Measurements from ENCODE around the gene KIF13A. TPM values are rescaled to one million over a fixed set of nuclear protein-coding genes. Genes with fewer than 3 reads are reported as not detected.

KIF13A gene
- total and polyA plus RNA-seq, 9 of the 15 experiments (the other 6 are each of a cell fraction or from before 2014, with no cell fraction given) = 3.6 to 44.3 (median 29.7) TPM

DNA sequence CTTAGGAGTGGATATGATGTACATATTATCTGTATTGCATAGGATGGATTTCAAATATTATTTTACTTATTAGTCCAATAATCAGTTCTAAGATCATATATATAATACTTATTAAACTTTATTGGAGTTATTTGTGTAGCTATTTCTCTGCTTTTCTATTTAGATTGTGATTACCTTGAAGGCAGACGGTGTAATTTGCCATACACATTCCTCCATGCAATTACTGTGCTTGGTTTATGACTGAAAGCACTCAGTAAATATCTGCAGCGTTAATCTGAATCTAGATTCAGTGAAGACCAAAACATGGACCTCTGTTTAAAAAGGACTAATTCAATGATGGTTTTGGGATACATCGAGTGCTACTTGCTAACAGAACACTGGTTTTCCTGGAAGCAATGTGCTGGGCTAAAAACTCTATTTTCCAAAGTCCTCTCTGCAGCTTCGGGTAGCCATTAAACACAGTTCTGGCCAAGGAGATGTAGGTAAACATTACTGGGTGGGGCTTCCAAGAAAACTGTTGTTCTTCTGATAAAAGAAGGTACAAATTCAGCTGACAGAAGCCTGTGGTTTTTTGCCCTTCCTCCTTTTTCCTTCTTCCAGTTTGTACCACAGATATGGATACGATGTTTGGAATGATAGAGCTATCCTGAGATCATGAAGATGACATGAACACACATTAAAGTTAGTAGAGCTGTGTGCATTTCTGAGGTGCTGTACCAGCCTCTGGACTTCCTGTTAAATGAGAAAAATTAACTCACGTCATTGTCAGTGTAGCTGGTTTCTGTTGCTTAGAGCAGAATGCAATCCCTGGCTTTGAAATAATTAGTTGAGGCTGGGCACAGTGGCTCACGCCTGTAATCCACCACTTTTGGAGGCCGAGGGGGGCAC lies 144.3 kb downstream of the KIF13A start (continued):
- TF ChIP-seq YY1 (IDR thresholded peaks at IDR 0.05; ENCODE audit: borderline replicate concordance in 1 of 3, control insufficient read depth in 1 of 3, extremely low read depth in 1 of 3, insufficient read depth in 3 of 3, insufficient read length in 1 of 3, insufficient replicate concordance in 2 of 3, low read depth in 1 of 3, low read length in 2 of 3) (peak in 1 of 3 experiments; percentile 77), TBL1XR1 (IDR thresholded peaks at IDR 0.05; ENCODE audit: low read length in 2 of 2) (peak; percentile 49 to 75; a peak in 2 of 4 replicates), RNF2 (IDR thresholded peaks at IDR 0.05) (peak; percentile 71; the same call in 1 of the 2 replicates), ZNF197 (CRISPR knock-in tag; IDR thresholded peaks at IDR 0.05; ENCODE audit: low read depth) (peak; percentile 79), HSF4 (CRISPR knock-in tag; IDR thresholded peaks at IDR 0.05; ENCODE audit: borderline replicate concordance) (peak; percentile 54; the same call in 1 of the 2 replicates), MTA1 (IDR thresholded peaks at IDR 0.05; ENCODE audit: borderline replicate concordance) (peak; percentile 90), HMGN3 (IDR thresholded peaks at IDR 0.05; ENCODE audit: borderline replicate concordance, extremely low read depth, insufficient read length, low read depth, low read length) (peak; percentile 62), PHF8 (IDR thresholded peaks at IDR 0.05; ENCODE audit: borderline replicate concordance, low read length) (no peak), ZNF140 (CRISPR knock-in tag; IDR thresholded peaks at IDR 0.05) (no peak), LARP7 (IDR thresholded peaks at IDR 0.05) (no peak), CHD2 (IDR thresholded peaks at IDR 0.05; ENCODE audit: low read depth, low read length) (no peak), TEAD4 (IDR thresholded peaks at IDR 0.05; ENCODE audit: low read length) (peak; percentile 51; the same call in 1 of the 2 replicates), TEAD4 (CRISPR knock-in tag; IDR thresholded peaks at IDR 0.05; ENCODE audit: borderline replicate concordance) (no peak), NONO (IDR thresholded peaks at IDR 0.05; ENCODE audit: low read depth in 2 of 2, low read length in 1 of 2) (peak in 1 of 2 experiments; percentile 70; a peak in 1 of 4 replicates), MXI1 (IDR thresholded peaks at IDR 0.05; ENCODE audit: low read depth, low read length) (no peak), EP400 (IDR thresholded peaks at IDR 0.05) (peak; percentile 45)
- TF ChIP-seq, protein P1, sequence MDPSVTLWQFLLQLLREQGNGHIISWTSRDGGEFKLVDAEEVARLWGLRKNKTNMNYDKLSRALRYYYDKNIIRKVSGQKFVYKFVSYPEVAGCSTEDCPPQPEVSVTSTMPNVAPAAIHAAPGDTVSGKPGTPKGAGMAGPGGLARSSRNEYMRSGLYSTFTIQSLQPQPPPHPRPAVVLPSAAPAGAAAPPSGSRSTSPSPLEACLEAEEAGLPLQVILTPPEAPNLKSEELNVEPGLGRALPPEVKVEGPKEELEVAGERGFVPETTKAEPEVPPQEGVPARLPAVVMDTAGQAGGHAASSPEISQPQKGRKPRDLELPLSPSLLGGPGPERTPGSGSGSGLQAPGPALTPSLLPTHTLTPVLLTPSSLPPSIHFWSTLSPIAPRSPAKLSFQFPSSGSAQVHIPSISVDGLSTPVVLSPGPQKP (CRISPR knock-in tag; IDR thresholded peaks at IDR 0.05) = no peak
- TF ChIP-seq, protein P2, sequence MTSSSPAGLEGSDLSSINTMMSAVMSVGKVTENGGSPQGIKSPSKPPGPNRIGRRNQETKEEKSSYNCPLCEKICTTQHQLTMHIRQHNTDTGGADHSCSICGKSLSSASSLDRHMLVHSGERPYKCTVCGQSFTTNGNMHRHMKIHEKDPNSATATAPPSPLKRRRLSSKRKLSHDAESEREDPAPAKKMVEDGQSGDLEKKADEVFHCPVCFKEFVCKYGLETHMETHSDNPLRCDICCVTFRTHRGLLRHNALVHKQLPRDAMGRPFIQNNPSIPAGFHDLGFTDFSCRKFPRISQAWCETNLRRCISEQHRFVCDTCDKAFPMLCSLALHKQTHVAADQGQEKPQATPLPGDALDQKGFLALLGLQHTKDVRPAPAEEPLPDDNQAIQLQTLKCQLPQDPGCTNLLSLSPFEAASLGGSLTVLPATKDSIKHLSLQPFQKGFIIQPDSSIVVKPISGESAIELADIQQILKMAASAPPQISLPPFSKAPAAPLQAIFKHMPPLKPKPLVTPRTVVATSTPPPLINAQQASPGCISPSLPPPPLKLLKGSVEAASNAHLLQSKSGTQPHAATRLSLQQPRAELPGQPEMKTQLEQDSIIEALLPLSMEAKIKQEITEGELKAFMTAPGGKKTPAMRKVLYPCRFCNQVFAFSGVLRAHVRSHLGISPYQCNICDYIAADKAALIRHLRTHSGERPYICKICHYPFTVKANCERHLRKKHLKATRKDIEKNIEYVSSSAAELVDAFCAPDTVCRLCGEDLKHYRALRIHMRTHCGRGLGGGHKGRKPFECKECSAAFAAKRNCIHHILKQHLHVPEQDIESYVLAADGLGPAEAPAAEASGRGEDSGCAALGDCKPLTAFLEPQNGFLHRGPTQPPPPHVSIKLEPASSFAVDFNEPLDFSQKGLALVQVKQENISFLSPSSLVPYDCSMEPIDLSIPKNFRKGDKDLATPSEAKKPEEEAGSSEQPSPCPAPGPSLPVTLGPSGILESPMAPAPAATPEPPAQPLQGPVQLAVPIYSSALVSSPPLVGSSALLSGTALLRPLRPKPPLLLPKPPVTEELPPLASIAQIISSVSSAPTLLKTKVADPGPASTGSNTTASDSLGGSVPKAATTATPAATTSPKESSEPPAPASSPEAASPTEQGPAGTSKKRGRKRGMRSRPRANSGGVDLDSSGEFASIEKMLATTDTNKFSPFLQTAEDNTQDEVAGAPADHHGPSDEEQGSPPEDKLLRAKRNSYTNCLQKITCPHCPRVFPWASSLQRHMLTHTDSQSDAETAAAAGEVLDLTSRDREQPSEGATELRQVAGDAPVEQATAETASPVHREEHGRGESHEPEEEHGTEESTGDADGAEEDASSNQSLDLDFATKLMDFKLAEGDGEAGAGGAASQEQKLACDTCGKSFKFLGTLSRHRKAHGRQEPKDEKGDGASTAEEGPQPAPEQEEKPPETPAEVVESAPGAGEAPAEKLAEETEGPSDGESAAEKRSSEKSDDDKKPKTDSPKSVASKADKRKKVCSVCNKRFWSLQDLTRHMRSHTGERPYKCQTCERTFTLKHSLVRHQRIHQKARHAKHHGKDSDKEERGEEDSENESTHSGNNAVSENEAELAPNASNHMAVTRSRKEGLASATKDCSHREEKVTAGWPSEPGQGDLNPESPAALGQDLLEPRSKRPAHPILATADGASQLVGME (CRISPR knock-in tag; IDR thresholded peaks at IDR 0.05) = peak; percentile 12; the same call in 1 of the 2 replicates
- TF ChIP-seq, protein P3, sequence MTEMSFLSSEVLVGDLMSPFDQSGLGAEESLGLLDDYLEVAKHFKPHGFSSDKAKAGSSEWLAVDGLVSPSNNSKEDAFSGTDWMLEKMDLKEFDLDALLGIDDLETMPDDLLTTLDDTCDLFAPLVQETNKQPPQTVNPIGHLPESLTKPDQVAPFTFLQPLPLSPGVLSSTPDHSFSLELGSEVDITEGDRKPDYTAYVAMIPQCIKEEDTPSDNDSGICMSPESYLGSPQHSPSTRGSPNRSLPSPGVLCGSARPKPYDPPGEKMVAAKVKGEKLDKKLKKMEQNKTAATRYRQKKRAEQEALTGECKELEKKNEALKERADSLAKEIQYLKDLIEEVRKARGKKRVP (CRISPR knock-in tag; IDR thresholded peaks at IDR 0.05) = 0 out of 2 replicates have a peak, but pooled peaks have one; percentile 51
